ENCODE measurements around the gene PPP2R5C. TPM values are rescaled to one million over a fixed set of nuclear protein-coding genes. Genes with fewer than 3 reads are reported as not detected.

Gene PPP2R5C
- total RNA-seq, 1 experiment from 2014 or later: 101 TPM

DNA sequence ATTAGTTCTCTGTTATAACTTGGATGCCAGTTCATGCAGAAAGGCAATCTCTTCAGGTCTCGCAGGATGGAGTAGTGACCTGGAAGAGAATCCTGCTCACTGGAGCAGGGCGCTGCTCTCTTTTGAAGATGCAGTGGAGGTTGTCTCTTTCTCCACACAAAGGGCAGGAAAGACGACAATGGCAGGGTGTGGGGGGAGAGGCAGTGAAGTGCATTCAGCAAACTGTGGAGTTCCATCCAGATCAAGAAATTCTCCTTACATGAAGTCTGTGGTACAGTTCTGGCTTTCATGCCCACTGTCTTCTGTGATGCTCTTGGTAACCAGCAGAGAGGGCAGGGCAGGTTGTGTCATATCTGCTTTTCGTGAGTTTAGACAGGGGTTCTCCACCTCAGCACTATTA, 6.6 kb upstream of the PPP2R5C start:
- DNase-seq (ENCODE audit: low spot score): no peak

GRCh38 chr14:101755591-101756324, 5.8 kb upstream of the PPP2R5C start:
- no peak for DNase-seq (ENCODE audit: low spot score)

- DNase-seq (ENCODE audit: low spot score): no peak
Observed at GRCh38 chr14:101757064-101757838, 4.3 kb upstream of the PPP2R5C start.

GRCh38 chr14:101757839-101758211, 3.7 kb upstream of the PPP2R5C start:
- no peak for DNase-seq (ENCODE audit: low spot score)

DNA sequence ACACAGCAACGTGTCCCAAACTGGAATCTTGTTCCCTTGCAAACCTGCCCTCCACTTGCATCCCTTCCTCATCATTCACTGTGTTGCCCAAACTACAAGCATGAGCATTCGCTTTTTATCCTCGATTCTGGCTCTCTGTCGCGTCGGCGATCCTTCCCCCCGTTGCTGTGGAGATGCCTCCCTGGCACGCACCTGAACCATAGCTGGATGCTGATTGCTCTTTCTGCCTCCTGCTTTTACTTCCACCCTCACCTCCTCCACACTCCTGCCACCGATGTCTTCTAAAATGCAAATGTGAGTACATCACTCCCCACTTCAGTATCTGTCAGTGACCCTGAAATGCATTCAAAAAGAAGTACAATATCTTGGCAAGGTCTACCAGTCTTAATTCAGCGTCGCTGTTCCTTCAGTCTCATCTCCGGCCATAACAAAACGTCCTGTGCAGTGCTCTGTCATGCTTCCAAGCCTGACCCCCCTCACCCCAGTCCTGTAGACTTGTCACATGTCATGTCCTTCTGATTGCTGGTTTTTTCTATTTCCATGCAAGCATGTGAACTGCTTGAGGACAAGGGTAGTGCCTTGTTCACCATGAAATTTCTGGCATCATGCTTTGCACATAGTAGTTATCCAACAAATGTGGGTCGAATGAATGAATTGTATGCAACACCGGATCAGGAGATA, 2.5 kb upstream of the PPP2R5C start:
- DNase-seq (ENCODE audit: low spot score): no peak

DNA sequence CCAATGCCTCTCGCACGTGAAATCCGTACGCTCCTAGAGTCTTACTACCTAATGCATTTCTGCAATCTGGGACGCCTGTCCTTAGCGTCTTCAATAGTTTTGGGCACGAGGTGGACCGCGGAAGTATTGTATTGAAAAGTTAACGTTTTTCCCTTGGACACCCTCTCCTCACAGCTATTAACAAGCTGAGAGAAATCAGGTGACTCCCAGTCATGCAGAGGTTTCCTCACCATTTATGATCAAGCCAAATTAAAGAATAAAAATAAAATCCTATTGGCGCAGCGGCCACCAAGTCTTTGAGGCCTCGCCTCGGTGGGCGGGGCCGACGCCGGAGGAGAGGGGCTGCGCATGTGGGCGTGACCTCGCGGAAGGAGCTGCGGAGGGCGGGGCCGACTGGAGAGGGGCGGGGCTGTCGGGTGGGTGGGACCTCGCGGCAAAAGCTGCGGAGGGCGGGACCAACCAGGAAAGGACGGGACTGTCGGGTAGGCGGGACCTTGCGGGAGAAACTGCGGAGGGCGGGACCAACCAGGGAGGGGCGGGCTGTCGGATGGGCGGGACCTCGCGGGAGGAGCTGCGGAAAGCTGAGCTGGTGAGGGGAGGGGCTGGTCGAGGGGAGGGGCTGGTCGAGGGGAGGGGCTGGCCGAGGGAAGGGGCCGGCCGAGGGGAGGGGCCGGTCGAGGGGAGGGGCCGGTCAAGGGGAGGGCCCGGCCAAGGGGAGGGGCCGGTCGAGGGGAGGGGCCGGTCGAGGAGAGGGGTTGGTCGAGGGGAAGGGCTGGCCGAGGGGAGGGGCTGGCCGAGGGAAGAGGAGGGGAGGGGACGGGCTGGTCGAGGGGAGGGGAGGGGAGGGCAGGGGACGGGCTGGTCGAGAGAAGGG, 1.1 kb upstream of the PPP2R5C start:
- DNase-seq (ENCODE audit: low spot score): peak; percentile 86

GRCh38 chr14:101761881-101762529, 496 bp downstream of the PPP2R5C start:
- DNase-seq (ENCODE audit: low spot score): no peak

- DNase-seq (ENCODE audit: low spot score): no peak
Observed at GRCh38 chr14:101762530-101763101, 1.1 kb downstream of the PPP2R5C start.

DNA sequence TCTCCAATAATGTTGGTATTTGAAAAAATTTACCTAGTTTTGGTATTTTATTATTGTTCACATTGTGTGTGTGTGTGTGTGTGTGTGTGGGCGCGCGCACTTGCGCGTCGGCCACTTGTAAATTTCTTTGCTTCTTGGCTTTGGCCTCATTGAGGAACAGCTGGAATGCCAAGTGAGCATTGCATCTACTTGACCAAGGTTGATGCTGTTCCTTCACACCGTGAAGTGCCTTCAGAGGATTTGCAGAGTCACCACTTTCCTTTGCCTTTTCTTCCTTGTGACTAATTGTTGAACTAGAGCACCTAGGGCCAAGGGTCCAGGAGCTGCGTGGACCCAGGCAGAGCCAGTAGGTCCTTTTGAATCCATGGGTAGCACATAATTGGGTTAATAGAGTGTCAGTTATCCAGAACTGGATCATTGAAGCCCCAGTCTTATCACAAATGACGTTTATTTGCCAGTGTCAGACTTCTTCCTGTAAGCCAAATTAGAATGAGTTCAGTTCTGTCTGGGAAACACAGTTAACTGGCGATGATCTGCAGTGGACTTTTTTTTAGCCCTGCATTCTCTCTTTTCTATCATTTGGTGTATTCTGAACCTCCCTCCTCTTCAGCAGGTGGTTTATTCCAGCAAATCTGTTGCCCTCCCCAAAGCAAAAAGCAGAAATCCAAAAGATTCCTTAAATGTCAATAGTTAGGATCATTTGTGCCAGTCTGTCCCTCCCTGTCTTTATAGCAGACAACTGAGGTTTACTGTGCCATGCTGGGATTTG, 2.6 kb downstream of the PPP2R5C start:
- no peak for DNase-seq (ENCODE audit: low spot score)

DNA sequence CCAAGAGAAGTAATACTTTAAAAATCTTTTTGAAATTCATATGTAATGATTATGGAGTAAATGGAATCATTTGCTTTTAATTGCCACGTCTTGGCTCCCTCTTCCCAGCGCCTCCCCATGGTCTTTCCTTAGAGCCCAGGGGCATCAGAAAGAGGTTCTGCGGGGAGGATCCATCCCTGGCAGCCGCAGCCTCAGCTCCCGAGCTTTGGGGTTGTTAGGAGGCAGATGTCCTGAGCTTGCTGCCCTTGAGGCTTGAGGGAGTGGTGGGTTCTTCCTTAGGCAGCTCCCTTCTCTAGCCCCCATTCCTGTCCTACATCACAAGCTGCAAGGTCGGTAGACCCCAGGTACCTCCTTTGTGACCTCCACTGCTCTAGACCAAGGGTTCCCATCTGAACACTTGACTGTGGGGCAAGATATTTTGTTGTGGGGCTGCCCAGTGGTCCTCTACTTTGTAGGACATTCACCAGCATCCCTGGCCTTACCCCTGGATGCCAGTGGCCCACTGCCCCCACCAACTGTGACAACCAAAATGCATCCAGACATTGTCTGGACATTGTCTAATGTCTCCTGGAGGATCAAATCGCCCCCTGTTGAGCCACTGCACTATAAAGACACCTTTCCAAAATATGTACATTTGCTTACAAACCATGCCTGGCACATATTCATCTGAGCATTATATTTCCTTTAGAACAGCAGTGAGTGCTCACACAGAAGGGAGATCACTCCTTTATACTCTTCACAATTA, 6.3 kb downstream of the PPP2R5C start:
- DNase-seq (ENCODE audit: low spot score): no peak

GRCh38 chr14:101770183-101770582, 8.7 kb downstream of the PPP2R5C start:
- no peak for DNase-seq (ENCODE audit: low spot score)

GRCh38 chr14:101772770-101773169, 11.3 kb downstream of the PPP2R5C start:
- DNase-seq (ENCODE audit: low spot score): no peak

DNA sequence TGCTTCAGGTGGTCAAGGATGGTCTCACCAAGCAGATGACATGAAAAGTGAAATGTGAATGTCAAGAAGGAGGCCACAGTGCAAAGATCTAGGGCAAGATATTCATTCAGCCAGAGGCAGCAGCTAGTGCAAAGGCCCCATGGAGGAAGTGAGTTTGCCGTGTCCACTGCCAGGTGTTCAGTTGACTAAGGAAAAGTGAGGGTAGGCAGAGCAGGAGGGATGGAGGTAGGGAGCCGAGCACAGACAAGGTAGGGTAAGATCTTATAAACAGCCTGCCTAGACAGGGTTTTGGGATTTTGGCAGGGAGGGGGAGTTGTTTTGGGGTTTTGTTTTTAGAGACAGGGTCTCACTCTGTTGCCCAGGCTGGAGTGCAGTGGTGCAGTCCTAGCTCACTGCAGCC, 11.9 kb downstream of the PPP2R5C start:
- DNase-seq (ENCODE audit: low spot score): no peak

- DNase-seq (ENCODE audit: low spot score): no peak
Observed at GRCh38 chr14:101774006-101774795, 12.7 kb downstream of the PPP2R5C start.

DNA sequence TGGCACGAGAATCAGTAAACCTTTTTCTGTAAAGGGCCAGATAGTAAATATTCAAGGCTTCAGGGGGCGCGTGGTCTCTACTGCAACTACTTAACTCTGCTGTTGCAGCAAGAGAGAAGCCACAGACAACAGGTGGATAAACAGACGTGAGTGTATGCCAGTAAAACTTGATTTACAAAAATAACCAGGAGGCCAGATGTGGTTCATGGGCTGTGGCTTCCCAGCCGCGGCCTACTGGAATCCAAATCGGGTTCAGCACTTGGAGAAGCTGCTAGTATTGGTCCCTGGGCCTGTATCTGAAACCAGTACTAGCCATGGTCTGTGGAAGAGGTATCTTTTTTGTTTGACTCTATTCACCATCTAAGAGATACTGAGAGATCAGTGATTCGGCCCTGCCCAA, 13.3 kb downstream of the PPP2R5C start:
- DNase-seq (ENCODE audit: low spot score): no peak

DNA sequence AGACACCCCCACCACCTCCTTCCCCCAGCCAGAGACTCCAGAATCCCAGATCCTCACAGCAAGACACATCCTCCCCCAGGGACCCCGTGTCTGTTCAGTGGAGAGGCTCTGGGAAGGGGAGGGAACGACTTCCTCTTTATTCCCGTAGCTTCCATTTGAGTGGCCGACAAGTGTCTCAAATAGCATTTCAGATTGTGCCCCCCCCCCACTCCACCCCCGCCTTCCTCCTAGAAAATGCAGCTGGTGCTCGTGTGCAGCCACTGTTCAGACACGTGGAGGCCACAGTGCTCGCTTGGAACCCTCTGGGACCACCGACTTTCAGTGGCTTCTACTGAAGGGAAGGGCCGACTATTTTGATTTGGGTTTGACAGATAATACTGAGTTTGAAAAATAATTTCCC, 14.3 kb downstream of the PPP2R5C start:
- no peak for DNase-seq (ENCODE audit: low spot score)

GRCh38 chr14:101776344-101776743, 14.8 kb downstream of the PPP2R5C start:
- no peak for DNase-seq (ENCODE audit: low spot score)

GRCh38 chr14:101780390-101780789, 18.9 kb downstream of the PPP2R5C start:
- DNase-seq (ENCODE audit: low spot score): no peak

DNA sequence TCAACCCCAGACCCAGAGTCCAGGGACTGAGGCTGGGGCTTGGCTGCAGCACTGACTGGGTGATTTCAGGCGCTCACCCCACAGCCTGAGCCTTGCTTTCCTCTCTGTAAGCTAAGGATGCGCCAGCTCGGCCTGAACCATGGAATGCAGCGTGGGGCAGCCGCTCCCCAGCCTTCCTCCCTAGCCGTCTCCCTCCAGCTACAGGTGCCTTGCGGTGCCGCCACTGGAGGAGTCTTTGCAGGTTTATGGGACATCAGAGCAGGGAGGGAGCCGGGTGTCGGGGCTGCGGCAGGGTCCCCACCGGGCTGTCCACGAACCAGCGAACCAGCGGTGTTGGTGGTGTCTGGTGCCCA, 19.4 kb downstream of the PPP2R5C start:
- no peak for DNase-seq (ENCODE audit: low spot score)

All from H4 (cell line).